IMR-90 (cell line): Measurements from ENCODE around the gene FANCE. TPM values are rescaled to one million over a fixed set of nuclear protein-coding genes. Genes with fewer than 3 reads are reported as not detected.

ENCODE experiments used
- BHLHE40 ChIP-seq: fragments of 150-350 bp; IDR thresholded peaks from 2 replicates; pipeline ENCODE4 v1.6.1; 2016; ENCODE audit warnings: mild to moderate bottlenecking, low read depth, low read length
- FOS ChIP-seq: fragments of 150-350 bp; IDR thresholded peaks from 2 replicates; pipeline ENCODE4 v1.6.1; 2016; ENCODE audit warnings: low read depth, low read length
- MAFK ChIP-seq: IDR thresholded peaks from 2 replicates; pipeline ENCODE4 v1.6.1; 2012; ENCODE audit warnings: low read depth, low read length, improper control_type of control experiment
- MXI1 ChIP-seq: IDR thresholded peaks from 2 replicates; pipeline ENCODE4 v1.6.1; 2012; ENCODE audit warnings: low read depth, mild to moderate bottlenecking, low read length, moderate library complexity, borderline replicate concordance
- RAD21 ChIP-seq: IDR thresholded peaks from 2 replicates; pipeline ENCODE4 v1.6.1; 2012; ENCODE audit warnings: low read length, improper control_type of control experiment
- USF2 ChIP-seq: fragments of 150-350 bp; IDR thresholded peaks from 2 replicates; pipeline ENCODE4 v1.6.1; 2017; ENCODE audit warnings: mild to moderate bottlenecking, antibody characterized with exemption, low read length, low read depth
- polyA plus RNA-seq, 3 experiments: library from polyadenylated mRNA; depleted of rRNA; stranded (reverse); fragments of >200 nt; gene quantifications; 2 replicates each; pipeline ENCODE4 v1.2.3, GENCODE V29; 2012; ENCODE audit warnings: low replicate concordance in 1 of 3
- total RNA-seq: library from RNA; depleted of rRNA; stranded (reverse); fragments of >200 nt; gene quantifications from 2 replicates; pipeline ENCODE4 v1.2.3, GENCODE V29; 2012

The FANCE gene
- total and polyA plus RNA-seq, 2 of the 4 experiments (the other 2 are of a cell fraction) = 7.1 to 9.1 TPM

- TF ChIP-seq MXI1 (no peak), USF2 (no peak), BHLHE40 (0 out of 2 replicates have a peak, but pooled peaks have one; percentile 12), MAFK (no peak), FOS (no peak; the same call in 1 of the 2 replicates), RAD21 (no peak)
Observed at GRCh38 chr6:35497571-35498421, 45.7 kb downstream of the FANCE start (continued).
